GM21515 (cell line): ENCODE results near the gene SSTR5.
"Not testable (repeated sequence)": the region's sequence is repeated elsewhere in the genome, so short reads cannot be mapped to it uniquely, and the experiment has no call there.

Experiments used
- ATAC-seq: cut with Tn5 transposase; IDR thresholded peaks from one replicate; pipeline ENCODE4 v1.9.1; 2021; ENCODE audit not compliant: unreplicated experiment

SSTR5 gene

DNA sequence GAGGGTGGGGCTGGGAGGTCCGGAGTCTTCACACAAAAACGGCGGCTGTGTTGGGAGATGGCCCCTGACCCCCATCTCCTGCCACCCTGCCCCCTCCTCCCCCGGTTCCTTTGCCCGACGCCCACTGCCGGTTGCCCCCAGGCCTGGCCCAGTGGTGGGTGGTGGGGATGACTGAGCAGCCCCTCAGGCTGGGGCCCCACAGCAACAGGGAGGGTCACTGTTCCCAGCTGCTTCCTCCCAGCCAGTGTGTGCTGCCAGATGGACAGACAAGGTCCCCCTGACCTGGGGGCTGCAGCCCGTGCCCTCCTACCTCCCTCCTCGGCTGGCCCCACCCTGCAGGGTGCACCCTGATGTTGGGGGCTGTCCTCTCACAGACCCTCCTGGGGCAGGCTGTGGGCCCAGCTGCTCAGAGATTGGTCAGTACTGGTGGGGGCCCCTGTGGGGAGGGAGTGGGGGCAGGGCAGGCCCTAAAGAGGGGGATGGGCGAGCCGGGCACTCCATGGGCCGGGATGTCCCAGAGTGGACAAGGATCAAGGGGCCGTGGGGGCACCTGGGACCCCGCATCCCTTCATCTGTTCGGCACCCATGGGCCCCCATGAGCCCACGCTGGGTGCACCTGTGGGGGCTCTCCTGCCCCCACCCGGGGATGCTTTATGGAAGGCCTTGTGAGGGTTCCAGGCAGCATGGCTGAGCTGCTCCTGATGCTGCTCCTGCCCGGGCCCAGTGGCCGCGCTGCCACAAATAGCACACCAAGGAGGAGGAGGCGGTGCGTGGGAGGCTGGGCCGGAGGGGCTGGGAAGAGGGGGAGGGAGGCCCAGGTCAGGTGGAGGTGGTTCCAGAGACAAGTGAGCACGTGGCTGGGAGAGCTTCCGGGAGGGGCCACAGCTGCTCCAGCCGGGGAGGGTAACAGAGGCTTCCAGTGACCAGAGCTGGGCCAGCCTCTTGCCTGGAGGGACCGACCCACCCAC, 18.4 kb downstream of the SSTR5 start:
- no peak for ATAC-seq

DNA sequence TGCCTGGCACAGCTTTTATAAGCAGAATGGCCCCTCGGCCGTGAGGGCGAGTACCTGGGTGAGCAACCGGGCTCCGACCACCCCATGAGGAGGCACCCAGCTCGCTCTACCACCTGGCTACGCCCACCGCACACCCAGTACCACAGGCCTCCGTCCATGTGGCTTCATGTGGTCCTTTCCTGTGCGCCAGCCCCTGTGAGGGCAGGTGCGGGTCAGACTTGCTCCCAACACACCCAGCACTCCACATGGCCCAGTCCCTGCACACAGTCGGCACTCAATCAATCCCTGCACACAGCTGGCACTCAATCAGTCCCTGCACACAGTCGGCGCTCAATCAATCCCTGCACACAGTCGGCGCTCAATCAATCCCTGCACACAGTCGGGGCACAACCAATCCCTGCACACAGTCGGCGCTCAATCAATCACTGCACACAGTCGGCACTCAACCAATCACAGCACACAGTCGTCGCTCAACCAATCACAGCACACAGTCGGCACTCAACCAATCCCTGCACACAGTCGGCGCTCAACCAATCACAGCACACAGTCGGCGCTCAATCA, 19.5 kb downstream of the SSTR5 start:
- ATAC-seq: no peak

DNA sequence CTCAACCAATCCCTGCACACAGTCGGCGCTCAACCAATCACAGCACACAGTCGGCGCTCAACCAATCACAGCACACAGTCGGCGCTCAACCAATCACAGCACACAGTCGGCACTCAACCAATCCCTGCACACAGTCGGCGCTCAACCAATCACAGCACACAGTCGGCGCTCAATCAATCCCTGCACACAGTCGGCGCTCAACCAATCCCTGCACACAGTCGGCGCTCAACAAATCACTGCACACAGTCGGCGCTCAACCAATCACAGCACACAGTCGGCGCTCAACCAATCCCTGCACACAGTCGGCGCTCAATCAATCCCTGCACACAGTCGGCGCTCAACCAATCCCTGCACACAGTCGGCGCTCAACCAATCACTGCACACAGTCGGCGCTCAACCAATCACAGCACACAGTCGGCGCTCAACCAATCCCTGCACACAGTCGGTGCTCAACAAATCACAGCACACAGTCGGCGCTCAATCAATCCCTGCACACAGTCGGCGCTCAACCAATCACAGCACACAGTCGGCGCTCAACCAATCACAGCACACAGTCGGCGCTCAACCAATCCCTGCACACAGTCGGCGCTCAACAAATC, 20.2 kb downstream of the SSTR5 start:
- ATAC-seq: not testable (repeated sequence)

DNA sequence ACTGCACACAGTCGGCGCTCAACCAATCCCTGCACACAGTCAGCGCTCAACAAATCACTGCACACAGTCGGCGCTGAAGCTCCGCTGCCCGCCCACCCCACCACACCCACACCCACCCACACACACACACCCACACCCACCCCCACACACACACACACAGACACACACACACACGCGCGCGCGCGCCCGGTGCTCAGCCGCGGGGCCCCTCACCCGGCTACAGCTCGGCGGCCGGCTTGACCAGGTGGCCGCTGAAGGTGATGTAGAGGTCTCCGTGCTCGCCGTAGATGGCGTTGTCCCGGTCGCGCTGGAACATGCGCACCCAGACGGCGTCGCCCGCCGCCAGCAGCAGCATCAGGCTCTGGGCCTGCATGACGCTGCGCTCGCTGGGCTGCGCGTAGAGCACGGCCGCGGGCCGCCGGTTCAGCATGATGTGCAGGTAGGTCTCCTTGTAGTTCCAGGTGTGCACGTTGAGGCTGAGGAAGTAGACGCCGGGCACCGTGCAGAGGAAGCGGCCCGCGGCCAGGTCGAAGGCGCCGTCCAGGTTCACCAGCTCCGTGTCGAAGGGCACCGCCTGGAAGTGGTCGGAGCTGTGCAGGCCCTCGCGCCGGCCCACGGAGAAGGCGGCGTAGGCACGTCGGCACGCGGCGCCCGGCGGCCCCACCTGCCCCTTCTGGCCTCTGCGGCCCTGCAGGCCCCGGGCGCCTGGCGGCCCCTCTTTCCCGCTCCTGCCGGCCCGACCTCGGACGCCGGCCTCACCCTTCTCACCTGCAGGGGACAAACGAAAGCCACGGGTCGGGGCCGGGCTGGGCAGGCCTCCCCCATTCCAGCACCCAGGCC, 21.0 kb downstream of the SSTR5 start:
- ATAC-seq: no peak

DNA sequence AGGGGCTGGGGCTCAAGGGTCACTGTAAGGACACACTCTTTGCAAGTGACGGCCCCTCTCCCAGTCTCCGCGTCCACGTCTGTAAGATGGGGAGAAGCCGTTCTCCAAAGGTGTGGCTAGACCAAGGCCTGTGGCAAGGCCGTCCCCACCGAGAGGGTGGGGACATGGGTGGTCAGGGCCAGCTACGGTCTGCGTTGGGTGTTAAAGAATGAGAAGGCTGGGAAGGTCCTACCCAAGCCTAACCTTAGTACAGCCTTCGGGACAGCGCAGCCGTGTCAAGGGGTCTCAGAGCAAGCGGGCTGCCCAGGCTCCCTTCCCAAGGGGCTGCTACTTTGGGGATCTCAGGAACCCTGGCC, 21.6 kb downstream of the SSTR5 start:
- ATAC-seq: no peak

DNA sequence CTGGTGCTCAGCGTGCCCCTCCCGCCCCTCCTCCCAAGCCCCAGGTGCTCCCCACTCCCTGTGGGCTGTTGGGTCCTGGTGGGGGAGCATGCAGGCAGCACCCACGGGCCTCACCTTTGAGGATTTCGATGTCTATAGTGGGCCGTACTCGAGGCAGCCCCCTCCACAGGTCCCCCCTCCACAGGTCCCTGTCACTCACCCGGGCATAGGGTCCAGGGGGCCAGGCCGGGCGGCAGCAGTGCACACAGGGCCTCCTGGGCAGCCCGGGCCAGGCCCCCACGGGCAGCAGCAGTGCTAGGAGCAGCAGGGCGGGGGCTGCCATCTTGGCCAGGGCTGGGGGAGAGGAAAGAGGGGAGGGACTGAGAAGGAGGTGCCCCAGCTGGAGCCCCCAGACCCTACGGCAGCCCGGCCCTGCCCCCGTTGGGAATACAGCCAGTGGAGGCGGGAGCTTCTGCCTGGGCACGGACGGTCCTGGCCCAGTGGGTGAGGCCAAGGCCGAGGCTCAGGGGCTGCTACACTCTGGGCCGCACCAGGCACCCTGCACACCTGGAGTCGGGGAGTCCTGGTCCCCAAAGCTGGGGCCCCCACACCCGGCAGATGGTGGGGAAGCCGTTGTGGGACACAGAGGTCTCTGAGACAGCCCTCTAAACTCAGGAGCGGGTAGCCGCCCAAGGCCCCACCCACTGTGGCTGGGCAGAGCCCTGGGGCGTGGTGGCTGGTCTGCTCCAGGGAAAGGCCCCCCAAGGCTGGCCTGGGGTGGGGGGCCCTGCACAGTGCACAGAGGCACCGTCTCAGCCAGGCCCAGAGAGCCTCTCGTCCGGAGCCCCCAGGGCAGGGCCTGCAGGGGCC, 22.3 kb downstream of the SSTR5 start:
- no peak for ATAC-seq

DNA sequence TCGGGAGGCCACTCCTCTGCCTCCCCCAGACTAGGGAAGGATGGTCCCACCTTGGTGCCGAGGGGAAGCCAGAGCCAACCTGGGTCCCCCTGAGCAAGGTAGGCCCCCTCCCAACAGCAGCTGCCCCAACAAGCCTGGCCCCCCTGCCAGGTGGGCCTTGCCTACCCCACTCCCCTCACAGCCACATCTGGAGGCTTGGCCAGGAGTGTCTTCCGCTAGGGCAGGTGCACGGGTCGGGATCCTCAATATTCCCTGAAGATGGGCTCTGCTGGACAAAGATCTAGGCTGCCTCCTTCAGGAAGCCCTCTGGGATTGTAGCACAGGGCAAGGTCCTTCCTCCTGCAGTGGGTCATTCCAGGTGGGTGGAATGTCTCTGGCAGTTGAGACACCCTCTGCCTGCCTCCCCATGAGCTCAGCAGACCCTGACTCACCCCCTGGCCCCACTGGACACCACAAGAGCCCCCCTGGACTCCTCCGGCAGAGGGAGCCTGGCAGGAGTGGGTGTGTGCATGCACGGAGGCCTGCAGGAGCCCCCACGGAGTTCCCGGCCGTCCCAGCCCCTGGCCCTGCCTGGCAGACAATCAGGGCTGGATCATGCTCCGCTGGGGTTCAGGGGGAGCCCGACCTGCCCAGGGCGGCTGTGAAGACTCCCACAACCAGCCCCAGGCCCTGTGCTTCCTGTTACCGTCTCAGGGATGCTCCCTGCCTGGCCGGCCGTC, 23.1 kb downstream of the SSTR5 start:
- no peak for ATAC-seq

DNA sequence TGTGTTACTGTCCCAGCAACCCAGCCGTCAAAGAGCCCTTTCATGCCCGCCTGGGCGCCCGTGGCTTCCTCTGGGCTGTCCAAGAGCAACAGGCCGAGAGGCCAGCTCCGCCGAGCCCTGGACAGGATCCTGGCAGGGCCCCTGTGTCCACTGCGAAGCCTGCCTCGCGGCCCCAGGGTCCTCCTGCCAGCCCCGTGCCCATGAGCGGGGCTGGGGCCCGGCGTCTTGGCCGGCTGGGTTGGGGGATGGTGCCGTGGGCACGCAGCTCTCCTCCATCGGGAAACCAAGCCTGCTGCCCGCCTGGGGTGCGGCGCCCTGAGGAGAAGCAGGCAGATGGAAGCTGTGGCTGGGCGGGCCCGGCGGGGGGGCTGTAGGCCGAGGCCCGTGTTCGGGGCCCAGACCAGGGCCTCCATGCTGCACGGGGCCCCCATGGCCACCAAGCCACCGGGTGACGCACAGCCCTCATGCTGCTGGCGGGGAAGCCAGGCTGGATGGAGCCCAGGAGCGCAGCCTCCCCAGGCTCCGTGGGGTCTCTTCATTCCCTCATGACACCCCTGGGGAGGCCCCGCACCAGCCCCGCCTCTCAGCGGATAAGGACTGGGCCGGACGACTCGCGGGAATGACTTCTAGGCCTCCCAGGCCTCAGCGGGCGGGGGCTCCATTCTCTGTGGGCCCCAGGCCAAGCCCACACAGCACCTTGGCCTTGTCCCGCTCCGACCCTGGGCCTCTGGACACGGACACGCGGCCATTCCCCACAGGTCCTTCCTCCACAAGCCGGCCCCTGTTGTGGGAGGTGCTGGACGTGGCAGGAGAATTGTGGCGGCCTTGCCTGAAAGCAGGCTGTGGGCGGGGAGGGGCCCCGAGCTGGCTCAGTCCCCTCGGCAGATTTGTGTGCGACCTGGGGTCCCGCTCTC, 23.9 kb downstream of the SSTR5 start, which contains the start of gene C1QTNF8:
Gene C1QTNF8, minus strand, starts transcription at position 76 of the 914 bp plus-strand sequence. CDS start 1,322 bp downstream, outside the sequence.
- ATAC-seq: no peak

DNA sequence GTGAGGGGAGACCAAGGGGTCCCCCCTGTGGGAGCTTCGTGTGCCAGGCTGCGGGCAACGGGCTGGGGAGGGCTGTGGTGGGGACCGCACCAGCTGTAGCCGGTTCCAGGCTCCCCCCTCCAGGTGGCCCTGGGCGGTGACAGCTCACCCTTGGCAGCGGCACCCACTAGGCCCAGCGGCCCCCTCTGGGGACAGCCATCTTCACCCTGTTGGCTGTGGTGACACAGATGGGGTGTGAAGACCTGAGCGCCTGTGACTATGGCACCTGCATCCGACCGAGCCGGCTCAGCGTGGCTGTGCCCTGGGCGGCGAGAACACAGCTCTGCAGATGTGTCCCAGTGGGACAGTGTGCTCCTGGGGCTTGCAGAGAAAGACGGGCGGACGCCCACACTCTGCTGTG, 24.6 kb downstream of the SSTR5 start:
- no peak for ATAC-seq

DNA sequence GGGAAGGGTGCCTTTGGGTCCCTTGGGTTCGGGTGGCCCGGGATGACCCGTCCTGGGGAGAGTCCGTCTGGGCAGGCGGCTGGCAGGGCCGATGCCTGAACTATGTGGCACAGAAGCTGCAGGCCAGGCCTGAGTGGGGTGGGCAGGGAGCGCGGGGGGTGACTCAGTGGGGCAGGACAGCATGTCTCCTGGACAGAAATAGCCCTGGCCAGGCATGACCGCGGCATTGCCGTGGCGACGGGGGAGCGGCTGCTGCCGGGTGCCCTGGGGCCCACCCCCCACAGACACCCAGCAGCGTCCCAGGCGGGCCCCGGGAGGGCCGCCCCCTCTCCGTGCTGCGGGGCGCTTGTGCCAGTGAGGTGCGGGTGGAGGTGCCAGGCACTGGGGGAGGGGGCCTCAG, 25.3 kb downstream of the SSTR5 start:
- ATAC-seq: no peak

DNA sequence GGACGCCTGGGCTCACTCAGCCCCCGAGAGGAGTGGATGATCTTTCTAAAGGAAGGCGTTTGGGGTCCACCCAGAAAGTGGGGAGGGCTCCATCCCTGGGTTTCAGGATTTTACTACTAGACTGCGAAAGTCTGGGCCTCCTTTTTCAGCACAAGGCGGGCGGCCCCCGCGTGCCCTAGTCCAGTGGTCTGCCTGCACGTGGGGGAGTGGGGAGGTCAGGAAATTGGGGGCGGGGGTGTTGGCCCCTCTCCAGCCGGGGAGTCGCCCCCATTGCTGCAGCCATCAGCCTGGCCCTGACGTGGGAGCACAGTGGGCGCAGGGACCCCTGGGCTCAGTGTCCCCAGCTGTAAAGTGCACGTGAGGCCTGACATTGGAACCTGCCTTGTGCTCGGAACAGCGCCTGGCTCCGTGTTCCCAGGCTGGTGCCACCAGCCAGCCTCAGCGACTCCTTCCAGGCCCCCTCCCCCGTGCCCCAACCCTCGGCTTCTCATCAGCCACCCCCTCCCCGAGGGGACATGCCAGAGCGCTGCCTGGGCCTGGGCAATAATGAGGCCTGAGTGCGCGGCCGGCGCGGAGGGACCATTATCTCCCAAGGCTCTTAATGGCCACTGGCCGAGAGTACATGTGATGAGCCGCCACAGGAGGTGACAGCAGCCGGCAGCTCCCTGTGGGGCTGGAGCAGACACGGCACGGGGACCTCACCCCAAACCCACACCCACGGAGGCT, 25.9 kb downstream of the SSTR5 start:
- ATAC-seq: no peak

DNA sequence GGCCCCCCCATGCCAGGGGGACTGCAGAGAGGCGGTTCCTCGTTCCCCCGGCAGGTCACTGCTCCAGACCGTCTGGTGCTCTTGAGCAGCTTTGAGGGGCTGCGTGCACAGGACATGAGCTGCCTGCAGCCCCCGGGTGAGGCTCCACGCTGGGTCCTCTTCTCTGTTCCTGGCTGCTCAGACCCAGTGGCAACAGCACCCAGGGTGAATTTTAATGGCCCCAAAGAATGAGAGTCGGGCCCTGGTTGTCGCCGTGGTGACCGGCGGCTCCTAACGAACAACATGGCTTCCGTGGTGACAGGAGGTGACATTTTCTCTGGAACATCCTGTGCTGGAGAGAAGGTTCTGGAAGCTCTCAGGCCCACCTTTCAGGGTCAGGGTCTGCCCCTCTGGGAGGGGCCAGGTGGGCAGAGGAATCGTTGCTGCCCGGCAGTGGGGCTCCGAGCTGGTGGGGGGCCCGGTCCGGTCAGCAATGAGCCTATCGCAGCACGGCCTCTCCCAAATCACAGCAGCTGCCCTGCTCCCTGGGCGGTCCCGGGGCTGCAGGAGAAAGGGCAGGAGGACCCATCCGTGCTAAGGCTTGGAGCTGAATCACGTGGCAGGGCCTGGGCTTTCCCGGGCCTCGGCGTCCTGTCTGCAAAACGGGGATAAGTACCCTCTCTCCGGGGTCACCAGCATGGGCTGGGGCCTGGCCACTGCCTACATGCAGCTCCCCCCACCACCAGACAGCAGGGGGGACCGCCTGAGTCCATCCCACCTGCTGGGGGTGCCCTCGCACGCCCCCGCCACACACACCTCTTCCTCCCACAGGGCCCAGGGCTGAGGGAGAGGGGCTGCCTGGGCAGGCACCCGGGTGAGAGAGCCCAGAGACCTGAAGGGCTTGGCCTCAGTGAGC, 26.9 kb downstream of the SSTR5 start:
- no peak for ATAC-seq

DNA sequence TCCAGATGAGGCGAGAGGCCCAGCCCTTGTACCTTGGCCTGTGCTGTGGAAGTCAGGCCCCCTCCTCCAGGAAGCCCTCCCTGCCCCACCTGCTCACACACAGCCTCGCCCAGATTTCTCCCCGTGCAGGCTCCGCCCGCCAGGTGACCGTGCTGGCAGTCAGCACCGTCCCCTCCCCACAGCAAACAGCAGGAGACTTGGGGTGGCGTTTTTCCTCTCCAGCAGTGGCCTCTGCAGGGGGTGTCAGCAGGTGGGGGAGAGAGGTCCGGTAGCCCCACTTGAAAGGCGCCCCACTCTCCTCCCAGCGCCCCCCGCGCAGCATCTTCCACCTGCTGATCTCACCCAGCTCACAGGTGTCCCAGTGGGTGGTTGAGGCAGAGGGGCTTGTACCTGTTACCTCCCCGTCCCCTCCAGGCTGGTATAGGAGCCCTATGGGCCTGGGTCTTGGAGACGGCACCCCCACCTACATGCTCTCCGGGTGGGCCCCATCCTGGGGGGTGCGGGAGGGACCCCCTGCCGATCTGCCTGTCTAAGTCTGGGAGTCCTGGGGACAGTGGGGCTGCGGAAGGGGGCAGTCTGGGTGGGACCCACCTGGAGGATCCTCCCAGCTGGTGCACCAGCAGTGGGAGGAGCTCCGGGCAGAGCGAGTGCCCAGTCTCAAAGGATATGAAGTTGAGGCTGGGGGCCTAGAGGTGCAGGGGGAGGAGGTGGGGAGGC, 27.7 kb downstream of the SSTR5 start:
- ATAC-seq: no peak

DNA sequence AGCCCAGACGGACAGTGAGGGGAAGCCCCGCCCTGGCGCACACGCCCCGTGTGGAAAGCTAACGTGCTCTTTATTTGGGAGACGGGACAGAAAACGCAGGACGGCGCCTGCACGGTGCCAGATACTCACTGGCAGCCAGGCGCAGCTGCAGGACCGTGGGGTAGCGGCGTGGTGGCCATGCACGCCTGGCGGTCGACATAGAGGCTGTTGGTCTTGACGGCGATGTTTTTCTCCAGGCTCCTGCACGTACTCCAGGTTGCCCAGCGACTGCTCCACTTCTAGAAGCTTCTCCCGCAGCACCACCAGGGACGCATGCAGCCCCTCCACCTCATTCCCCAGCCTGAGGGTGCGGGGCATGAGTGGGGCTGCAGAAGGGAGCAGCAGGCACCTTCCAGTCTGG, 28.6 kb downstream of the SSTR5 start:
- ATAC-seq: no peak

DNA sequence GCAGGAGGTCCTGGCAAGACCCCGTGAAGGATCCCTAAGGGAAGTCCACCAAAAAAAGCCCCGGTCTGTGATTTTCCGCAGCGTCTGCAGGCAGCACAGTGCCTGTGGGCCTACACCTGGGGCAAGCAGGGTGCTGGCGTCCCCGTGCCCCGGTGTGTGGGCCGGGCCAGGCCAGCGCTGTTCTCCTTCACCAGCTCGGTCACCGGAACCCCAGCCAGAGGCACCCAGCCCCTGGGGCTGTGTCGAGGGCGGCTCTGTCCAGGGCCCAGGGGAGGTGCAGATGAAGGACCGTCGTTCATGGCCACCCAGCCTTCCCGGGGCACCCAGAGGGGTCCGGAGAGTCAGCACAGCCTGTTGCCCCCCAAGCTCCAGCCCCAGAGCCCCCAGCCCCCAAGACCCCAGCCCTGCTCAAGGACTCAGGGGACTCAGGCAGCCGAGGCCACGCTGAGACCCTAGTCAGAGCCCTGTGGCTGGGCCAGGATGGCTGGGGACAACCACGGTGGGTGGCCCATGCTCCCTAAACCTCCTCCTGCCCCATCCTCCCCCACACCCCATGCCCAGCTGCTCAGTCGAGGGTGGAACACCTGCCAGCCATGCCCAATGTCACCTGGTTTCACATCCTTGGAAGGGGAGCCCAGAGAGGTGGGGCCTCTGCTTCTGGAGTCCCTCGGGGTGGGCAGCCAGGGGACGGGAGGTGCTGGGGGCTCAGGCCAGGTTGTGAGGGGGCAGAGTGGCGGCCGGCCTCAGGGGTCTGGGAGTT, 29.2 kb downstream of the SSTR5 start:
- ATAC-seq: no peak

DNA sequence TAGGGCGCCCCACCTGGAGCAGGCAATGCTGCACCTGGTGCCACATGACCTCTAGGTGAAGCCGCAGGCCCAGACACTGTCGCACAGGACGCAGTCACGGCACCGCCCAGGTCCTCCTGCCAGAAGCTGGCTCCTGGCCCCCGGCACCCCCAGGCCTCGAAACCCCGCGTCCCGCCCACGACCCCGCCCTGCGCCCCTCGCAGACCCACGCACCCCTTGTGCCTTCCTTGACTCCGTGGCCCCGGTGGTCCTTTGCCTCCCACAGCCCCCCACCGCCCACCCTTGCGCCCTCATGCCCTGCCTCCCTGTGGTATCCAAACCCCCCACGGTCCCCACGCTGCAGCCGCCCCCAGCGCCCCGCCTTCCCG, 29.8 kb downstream of the SSTR5 start:
- no peak for ATAC-seq
